Measurements from ENCODE around the gene BLVRB.

BLVRB gene

DNA sequence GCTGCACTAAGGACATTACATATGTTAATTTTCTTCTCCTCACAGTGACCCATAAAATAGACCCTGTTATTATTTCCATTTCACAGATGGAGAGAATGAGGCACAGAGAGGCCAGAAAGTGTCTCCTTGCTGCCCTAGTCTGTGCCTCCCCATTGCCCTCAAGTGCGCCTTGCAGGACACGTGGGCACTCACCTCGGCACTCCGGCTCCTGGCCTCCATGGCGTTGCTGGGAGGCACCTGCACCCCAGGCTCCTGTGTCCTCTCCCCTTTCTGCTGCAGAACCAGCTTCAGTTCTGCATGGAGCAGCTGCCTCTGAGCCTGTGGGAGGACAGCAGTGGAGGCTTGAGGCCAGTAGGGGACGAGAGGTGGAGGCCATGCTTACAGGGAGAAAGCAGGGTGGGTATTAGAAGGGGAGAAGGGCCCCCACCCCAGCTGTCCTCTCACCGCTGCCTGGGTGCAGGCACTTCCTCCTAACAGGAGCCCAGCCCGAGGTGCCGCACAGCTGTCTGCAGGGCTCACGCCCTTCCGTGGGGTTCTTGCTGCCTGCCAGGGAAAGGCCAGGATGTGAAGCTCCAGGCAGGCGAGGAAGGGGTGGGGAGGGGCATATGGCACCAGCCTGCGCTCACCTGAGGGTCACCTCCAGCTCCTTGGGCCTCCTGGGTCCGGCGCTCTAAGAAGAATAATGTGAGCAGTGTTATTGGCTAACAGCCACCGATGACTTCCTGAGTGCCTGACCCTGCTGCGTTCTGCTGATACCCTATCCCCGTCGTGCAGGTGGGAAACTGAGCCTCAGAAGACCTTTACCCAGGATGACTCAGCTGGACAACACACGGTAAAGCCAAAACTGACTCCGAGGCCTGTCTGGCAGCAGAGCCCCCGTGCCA is 57.6 kb downstream of the BLVRB start:
- no peaks in the 10 kb centered on the region for H3K36me3 Mint-ChIP-seq
- DNase-seq, result peak; percentile 36
- peak overlapping the region; percentile 55 for H3K27ac Mint-ChIP-seq
- peaks cover 14% of the 10 kb centered on the region for H3K27me3 Mint-ChIP-seq
- peaks cover 23% of the 10 kb centered on the region for H3K4me1 Mint-ChIP-seq
- H3K9me3 Mint-ChIP-seq, result no peaks in the 10 kb centered on the region
- no peak overlapping the region for H3K4me3 Mint-ChIP-seq
- CTCF ChIA-PET, result interaction anchor here (1.2 to 3.4 kb wide), 2 partner anchors 9 to 13 kb away, joined by 3 to 15 read pairs; no protein-coding TSS in a partner anchor

GRCh38 chr19:40403262-40403984 is 62.1 kb downstream of the BLVRB start:
- peaks cover 33% of the 10 kb centered on the region for H3K27me3 Mint-ChIP-seq
- CTCF ChIA-PET, result interaction anchor here (0.5 to 1.5 kb wide), 2 partner anchors 15 to 17 kb away, joined by 3 to 7 read pairs; no protein-coding TSS in a partner anchor
- peak overlapping the region; percentile 79 for H3K4me3 Mint-ChIP-seq
- DNase-seq, result peak; percentile 92
- peak overlapping the region; percentile 80 for H3K27ac Mint-ChIP-seq
- H3K36me3 Mint-ChIP-seq, result no peaks in the 10 kb centered on the region
- no peaks in the 10 kb centered on the region for H3K9me3 Mint-ChIP-seq
- peaks cover 34% of the 10 kb centered on the region for H3K4me1 Mint-ChIP-seq

DNA sequence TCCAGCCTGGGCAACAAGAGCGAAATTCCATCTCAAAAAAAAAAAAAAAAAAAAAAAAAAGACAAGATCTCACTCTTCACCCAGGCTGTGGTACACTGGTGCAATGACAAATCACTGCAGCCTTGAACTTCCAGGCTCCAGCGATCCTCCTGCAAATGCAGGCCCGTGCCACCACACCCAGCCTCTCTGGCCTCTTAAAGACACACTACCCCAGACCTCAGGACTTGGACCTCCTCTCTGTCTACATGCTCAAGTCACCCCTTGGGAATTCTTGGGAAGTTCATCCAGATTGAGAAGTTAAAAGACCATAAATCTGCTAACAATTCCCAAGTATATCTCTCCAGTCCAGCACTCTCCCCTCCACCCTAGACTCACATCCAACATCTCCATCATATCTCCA is 65.0 kb downstream of the BLVRB start:
- Mint-ChIP-seq H3K27ac (no peak overlapping the region), H3K27me3 (peaks cover 46% of the 10 kb centered on the region), H3K4me1 (peaks cover 28% of the 10 kb centered on the region), H3K4me3 (no peak overlapping the region), H3K36me3 (no peaks in the 10 kb centered on the region), H3K9me3 (no peaks in the 10 kb centered on the region)
- CTCF ChIA-PET, result no interaction called here
- no peak for DNase-seq

DNA sequence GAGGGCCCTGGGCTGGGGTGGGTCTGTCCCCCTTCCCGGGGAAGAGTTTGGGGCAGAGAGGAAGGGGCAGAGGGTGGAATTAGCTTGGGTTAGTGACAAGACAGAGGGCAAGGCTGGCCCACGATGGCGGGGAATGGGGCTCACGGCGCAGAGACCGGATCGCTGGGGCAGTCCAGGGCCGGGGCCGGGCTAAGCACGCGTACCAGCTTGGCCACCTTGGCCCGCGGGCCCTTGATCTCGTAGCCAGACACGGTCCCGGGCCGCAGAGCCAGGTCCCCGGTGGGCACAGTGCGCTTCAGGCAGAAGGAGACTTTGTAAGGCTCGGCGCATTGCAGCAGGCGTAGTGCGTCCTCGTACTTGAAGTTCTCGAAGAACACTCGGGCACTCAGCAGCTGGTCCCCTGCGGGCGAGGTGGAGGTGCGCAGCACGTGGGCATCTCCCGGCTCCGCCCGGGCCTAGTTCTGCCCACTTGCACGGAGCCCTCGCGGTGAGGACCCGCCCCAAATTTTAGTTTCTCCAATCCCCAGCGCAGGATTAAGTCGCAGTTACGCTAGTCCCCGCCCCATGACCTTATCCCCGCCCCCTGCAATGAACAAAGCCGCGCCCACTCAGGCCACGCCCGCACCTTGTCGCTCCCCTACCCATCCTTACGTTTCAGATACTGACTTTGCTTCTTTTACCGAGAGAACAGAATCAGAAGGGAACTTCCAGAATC is 67.0 kb downstream of the BLVRB start:
- Mint-ChIP-seq H3K4me1 (peaks cover 20% of the 10 kb centered on the region), H3K4me3 (no peak overlapping the region), H3K27me3 (peaks cover 46% of the 10 kb centered on the region), H3K27ac (no peak overlapping the region), H3K36me3 (no peaks in the 10 kb centered on the region), H3K9me3 (no peaks in the 10 kb centered on the region)
- peak; percentile 80 for DNase-seq
- CTCF ChIA-PET, result interaction anchor here (1.3 kb wide), 1 partner anchor 22 kb away, joined by 4 read pairs; no protein-coding TSS in a partner anchor

Measured in activated naive CD4-positive, alpha-beta T cell treated with anti-CD3 and anti-CD28 coated beads, Interleukin-2, amount 10 ng/mL, durations not matched to agents 7 days and 5 days (primary cell).